Measurements from ENCODE around the gene CACNA2D1.

DNA sequence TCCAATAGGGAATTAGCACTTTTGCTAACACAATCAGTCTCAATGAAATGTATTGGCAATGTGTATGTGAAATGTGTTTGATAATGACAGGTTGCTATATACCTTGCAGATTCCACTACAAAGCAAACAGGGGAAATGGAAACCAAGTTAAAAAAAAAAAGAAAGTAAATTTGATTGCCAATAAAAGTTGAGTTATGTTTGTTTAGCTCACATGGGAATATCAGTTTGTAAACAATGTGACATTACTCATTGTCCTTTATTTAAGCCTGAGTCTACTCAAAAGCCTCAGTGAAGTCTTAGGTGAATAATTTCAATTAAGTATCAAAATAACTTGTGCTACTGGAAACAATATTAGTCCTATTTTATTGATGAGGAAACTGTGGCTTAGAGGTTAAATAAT, 285.2 kb downstream of the CACNA2D1 start:
- no peak for TF ChIP-seq CTCF (IDR thresholded peaks at IDR 0.05)
- TF ChIP-seq POLR2A (IDR thresholded peaks at IDR 0.05) = no peak
